ENCODE results near the gene SCN1A.

DNA sequence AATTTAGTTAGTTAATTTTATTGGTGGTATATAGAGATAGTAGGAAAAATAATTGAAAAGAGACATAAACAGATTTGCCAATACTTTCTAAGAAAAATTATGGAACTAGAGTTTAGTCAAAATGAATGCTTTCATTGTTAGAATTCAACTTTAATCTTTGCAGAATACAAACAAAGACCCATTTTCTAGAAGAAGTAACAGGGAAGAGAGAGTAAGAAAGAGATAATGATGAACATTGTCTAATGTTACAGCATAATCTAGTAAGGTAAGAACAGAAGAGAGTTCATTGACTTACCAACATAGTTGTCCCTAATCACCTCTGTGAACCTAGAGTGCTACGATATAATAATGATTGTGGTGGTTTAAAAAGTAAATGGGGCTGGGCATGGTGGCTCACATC is 23.7 kb downstream of the SCN1A start:
- TF ChIP-seq, protein P1, sequence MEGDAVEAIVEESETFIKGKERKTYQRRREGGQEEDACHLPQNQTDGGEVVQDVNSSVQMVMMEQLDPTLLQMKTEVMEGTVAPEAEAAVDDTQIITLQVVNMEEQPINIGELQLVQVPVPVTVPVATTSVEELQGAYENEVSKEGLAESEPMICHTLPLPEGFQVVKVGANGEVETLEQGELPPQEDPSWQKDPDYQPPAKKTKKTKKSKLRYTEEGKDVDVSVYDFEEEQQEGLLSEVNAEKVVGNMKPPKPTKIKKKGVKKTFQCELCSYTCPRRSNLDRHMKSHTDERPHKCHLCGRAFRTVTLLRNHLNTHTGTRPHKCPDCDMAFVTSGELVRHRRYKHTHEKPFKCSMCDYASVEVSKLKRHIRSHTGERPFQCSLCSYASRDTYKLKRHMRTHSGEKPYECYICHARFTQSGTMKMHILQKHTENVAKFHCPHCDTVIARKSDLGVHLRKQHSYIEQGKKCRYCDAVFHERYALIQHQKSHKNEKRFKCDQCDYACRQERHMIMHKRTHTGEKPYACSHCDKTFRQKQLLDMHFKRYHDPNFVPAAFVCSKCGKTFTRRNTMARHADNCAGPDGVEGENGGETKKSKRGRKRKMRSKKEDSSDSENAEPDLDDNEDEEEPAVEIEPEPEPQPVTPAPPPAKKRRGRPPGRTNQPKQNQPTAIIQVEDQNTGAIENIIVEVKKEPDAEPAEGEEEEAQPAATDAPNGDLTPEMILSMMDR (conservative IDR thresholded peaks at IDR 0.05; ENCODE audit: low read depth, low read length): no peak
- no peak for TF ChIP-seq EZH2 (IDR thresholded peaks at IDR 0.05; ENCODE audit: borderline replicate concordance, low read depth, low read length, poor library complexity, severe bottlenecking)
